Measurements from ENCODE around the gene AKR1C4.
"Not testable (repeated sequence)": the region's sequence is repeated elsewhere in the genome, so short reads cannot be mapped to it uniquely, and the experiment has no call there.

The AKR1C4 gene

GRCh38 chr10:5209776-5210175, 13.1 kb downstream of the AKR1C4 start:
- not testable (repeated sequence) for DNase-seq

- DNase-seq = not testable (repeated sequence)
These were observed 13.6 kb downstream of the AKR1C4 start for GRCh38 chr10:5210261-5210660.

DNA sequence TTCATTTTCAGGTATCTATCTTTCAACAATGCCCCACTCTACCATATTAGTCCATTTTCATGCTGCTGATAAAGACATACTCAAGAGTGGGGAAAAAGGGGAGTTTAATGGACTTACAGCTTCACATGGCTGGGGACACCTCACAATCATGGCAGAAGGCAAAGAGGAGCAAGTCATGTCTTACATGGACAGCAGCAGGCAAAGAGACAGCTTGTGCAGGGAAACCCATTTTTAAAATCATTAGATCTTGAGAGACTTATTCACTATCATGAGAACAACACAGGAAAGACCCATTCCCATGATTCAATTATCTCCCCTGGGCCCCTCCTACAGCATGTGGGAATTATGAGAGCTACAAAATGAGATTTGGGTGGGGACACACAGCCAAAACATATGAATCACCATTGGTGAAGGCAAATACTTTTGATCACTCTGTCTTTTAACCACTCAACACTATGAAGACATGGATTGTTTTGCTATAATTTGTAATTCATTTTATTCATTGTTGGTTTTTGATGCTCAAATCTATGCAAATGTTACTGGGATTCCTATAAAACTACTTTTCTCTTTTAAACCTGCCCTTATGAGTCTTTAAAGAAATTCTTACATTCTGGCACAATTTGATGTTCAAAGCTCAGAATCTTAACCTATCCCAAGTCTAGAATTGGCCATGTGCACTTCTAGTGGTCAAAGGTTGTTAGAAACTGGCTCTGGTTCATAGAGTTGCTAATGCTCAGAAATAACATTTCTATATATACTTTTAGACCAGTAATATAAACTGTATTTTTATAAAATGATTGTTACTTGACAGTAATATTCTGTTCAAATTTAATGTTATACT, 15.3 kb downstream of the AKR1C4 start:
- DNase-seq = no peak

- no peak for DNase-seq
These were observed 20.2 kb downstream of the AKR1C4 start for GRCh38 chr10:5216801-5217200.

GRCh38 chr10:5219262-5219661, 22.6 kb downstream of the AKR1C4 start:
- DNase-seq = no peak

DNA sequence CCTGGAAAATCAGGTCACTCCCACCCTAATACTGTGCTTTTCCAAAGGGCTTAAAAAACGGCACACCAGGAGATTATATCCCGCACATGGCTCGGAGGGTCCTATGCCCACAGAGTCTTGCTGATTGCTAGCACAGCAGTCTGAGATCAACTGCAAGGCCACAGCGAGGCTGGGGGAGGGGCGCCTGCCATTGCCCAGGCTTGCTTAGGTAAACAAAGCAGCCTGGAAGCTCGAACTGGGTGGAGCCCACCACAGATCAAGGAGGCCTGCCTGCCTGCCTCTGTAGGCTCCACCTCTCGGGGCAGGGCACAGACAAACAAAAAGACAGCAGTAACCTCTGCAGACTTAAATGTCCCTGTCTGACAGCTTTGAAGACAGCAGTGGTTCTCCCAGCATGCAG, 26.3 kb downstream of the AKR1C4 start:
- not testable (repeated sequence) for DNase-seq

DNA sequence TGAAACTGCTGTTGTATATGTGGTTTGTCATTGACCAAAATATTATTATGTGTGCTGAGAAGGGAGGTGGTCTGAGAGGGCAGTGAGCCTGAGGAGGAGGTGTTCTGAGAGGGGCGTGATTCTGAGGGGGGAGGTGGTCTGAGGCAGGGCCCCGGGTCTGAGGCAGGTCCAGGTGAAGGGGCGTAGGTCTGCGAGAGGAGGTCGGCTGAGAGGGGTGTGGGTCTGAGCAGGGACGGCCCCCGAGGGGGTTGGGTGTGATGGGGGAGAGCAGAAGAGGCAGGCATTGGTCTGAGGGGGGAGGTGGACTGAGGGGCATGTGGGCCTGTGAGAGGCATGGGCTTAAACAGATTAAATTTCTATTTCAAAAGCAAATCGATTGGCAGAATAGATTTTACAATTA, 32.4 kb downstream of the AKR1C4 start:
- no peak for DNase-seq

DNA sequence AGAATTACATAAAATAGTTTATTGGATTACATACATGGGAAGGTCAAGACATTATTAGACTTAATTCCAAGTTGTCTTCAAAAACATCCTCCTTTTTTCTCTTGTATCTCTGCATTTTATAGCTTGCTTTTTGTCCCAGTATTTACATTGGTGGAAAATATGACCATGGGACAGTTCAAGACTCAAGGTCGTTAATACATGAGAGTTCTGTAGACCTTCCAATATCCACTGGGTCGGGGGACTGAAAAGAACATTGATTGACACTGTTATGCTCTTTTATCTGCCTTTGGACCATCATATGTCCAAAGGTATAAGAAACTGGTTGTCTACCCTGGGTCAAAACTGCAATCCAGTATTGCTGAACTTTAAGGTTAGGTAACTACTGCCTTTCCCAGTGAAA, 36.7 kb downstream of the AKR1C4 start:
- DNase-seq = no peak

GRCh38 chr10:5234106-5234860, 37.6 kb downstream of the AKR1C4 start:
- no peak for DNase-seq

DNA sequence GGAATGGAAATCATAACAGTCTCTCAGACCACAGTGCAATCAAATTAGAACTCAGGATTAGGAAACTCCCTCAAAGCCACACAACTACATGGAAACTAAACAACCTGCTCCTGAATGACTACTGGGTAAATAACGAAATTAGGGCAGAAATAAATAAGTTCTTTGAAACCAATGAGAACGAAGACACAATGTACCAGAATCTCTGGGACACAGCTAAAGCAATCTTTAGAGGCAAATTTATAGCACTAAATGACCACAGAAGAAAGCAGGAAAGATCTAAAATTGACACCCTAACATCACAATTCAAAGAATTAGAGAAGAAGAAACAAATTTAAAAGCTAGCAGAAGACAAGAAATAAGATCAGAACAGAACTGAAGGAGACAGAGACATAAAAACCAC, 40.9 kb downstream of the AKR1C4 start:
- DNase-seq = not testable (repeated sequence)

- DNase-seq = no peak
These were observed 45.9 kb downstream of the AKR1C4 start for GRCh38 chr10:5242585-5242984.

GRCh38 chr10:5243521-5243987, 46.9 kb downstream of the AKR1C4 start:
- DNase-seq = no peak

DNA sequence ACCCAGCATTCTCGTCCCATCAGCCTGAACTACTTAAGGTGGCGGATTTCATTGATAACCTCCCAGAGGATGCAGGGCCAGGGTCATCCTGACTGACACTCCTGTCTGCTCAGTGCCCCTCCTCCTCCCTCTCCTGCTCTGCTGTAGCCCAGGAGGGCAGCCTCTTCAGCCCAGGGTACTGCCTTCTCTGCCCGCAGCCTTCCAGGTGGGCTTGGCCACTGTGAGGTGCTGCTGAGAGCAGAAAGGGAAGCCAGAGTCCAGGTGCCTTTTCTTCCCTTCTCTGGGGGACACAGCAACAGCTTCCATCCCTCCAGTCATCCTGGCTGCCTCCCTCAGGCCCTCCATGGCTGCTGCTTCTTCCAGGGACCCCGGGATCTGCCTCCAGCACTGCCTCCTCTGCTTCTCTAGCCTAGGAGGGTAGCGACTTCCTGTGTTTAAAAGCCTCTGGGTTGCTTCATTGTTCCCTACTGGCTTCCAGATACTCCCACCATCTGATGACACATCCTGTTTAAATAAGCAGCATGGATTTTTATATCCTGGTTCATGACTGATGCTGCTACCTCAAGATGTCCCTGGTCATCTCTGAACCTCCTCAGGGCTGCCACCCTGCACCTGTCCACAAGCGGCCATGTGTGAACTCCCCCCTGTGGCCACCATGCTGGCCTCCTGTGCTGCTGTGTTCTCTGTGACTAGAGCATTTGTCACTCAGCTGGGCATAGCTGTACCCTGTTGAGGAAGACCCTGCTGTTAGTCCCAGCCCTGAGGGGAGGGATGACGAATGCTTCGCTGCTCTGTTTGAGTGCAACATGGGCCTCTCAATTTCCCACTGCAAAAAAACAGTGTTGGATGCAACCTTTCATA, 55.8 kb downstream of the AKR1C4 start:
- no peak for DNase-seq

- no peak for DNase-seq
These were observed 57.9 kb downstream of the AKR1C4 start for GRCh38 chr10:5254488-5254887.

DNA sequence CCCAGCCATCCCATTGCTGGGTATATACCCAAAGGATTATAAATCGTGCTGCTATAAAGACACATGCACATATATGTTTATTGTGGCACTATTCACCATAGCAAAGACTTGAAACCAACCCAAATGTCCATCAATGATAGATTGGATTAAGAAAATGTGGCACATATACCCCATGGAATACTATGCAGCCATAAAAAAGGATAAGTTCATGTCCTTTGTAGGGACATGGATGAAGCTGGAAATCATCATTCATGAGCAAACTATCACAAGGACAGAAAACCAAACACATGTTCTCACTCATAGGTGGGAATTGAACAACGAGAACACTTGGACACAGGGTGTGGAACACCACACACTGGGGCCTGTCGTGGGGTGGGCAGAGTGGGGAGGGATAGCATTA, 61.1 kb downstream of the AKR1C4 start:
- not testable (repeated sequence) for DNase-seq

- DNase-seq = no peak
These were observed 62.7 kb downstream of the AKR1C4 start for GRCh38 chr10:5259132-5259951.

DNA sequence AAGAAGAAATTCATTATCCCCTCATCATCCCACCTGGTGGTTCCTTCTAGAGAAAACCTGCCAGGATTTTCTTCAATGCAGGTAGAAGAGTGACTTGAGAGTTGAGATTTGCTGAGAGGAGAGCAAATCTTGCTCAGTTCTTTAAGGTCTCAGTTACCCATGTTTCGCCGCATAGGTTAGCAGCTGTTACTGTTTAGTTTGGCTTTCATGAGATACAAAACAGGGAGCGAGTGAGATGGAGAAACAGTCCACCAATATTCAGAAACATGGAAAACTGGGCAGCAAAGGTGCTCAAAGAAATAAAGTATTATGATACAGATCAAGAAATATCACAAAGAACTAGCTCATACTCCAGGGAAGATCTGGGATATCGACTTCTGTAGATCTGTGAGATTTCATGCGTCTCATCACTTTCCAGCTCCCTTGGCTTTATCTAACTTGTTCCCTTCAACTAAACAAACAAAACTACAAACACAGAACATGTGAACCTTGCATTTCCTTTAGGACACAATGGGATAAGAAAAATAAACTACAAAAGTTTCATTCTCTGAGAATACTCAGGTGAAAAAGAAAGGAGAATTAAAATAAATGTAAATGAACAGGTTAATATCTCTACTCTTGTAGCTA, 63.4 kb downstream of the AKR1C4 start:
- no peak for DNase-seq

DNA sequence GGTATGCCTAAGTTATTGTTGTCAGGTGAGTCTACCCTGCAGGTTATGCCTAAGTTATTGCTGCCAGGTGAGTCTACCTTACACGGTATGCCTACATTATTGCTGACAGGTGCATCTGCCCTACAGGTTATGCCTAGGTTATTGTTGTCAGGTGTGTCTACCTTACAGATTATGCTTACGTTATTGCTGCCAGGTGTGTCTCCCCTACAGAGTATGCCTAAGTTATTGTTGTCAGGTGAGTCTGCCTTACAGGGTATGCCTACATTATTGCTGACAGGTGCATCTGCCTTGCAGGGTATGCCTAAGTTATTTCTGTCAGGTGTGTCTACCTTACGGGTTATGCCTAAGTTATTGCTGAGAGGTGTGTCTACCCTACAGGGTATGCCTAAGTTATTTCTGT, 64.2 kb downstream of the AKR1C4 start:
- no peak for DNase-seq

GRCh38 chr10:5265139-5265538, 68.5 kb downstream of the AKR1C4 start:
- DNase-seq = no peak

GRCh38 chr10:5266351-5266750, 69.7 kb downstream of the AKR1C4 start:
- DNase-seq = no peak

DNA sequence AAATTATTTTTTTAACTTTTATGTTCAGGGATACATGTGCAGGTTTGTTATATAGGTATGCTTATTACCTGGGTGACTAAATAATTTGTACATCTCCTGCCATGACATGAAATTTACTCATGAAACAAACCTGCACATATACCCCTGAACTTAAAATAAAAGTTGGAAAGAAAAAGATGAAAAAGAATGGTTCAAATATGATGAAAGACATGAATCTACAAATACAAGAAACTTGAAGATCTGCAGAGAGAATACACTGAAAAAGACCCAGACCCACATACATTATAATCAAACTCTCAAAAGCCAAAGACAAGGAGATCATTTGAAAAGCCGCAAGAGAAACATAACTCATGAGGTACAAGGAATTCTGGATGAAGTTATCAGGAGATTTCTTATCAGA, 70.2 kb downstream of the AKR1C4 start:
- DNase-seq = no peak

DNA sequence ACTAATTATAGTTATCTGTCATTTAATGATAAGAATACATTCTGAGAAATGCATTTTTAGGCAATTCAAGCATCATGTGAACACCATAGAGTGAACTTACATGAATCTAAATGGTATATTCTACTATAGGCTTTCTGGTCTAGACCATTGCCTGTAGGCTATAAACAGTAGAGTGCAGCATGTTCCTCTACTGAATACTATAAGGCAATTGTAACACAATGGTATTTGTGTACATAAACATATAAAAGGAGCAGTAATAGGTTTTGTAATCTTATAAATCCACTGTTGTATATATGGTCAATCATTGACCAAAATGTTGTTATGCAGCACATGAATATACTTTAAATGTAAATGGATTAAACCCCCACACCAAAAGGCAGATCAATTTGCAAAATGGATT, 71.6 kb downstream of the AKR1C4 start:
- DNase-seq = no peak
